ENCODE measurements around the gene PITRM1.
"Not testable (repeated sequence)": the region's sequence is repeated elsewhere in the genome, so short reads cannot be mapped to it uniquely, and the experiment has no call there.

Gene PITRM1

GRCh38 chr10:3197348-3198003 is 24.9 kb upstream of the PITRM1 start:
- peak; percentile 52 for DNase-seq (ENCODE audit: low spot score)

- no peak for DNase-seq (ENCODE audit: low spot score)
Observed at GRCh38 chr10:3196958-3197347, 24.4 kb upstream of the PITRM1 start.

GRCh38 chr10:3196482-3196881 is 23.9 kb upstream of the PITRM1 start:
- DNase-seq (ENCODE audit: low spot score) = no peak

- DNase-seq (ENCODE audit: low spot score) = no peak
Observed at GRCh38 chr10:3195726-3196125, 23.1 kb upstream of the PITRM1 start.

- no peak for DNase-seq (ENCODE audit: low spot score)
Observed at GRCh38 chr10:3195286-3195685, 22.7 kb upstream of the PITRM1 start.

- DNase-seq (ENCODE audit: low spot score) = no peak
Observed at GRCh38 chr10:3194871-3195270, 22.3 kb upstream of the PITRM1 start.

- no peak for DNase-seq (ENCODE audit: low spot score)
Observed at GRCh38 chr10:3193751-3194150, 21.2 kb upstream of the PITRM1 start.

GRCh38 chr10:3192856-3193635 is 20.5 kb upstream of the PITRM1 start:
- DNase-seq (ENCODE audit: low spot score) = peak; percentile 51

GRCh38 chr10:3190817-3191216 is 18.2 kb upstream of the PITRM1 start:
- no peak for DNase-seq (ENCODE audit: low spot score)

GRCh38 chr10:3187229-3187628 is 14.6 kb upstream of the PITRM1 start:
- DNase-seq (ENCODE audit: low spot score) = not testable (repeated sequence)

- DNase-seq (ENCODE audit: low spot score) = no peak
Observed at GRCh38 chr10:3186368-3186767, 13.8 kb upstream of the PITRM1 start.

- DNase-seq (ENCODE audit: low spot score) = no peak
Observed at GRCh38 chr10:3185386-3185785, 12.8 kb upstream of the PITRM1 start.

GRCh38 chr10:3180355-3181025 is 7.9 kb upstream of the PITRM1 start:
- no peak for DNase-seq (ENCODE audit: low spot score)

- DNase-seq (ENCODE audit: low spot score) = no peak
Observed at GRCh38 chr10:3179174-3179573, 6.6 kb upstream of the PITRM1 start.

- no peak for DNase-seq (ENCODE audit: low spot score)
Observed at GRCh38 chr10:3178042-3178441, 5.5 kb upstream of the PITRM1 start.

- no peak for DNase-seq (ENCODE audit: low spot score)
Observed at GRCh38 chr10:3173171-3173878, 743 bp upstream of the PITRM1 start.

- peak; percentile 21 for DNase-seq (ENCODE audit: low spot score)
Observed at GRCh38 chr10:3172081-3172445, 519 bp downstream of the PITRM1 start.

GRCh38 chr10:3171488-3171887 is 1.1 kb downstream of the PITRM1 start:
- not testable (repeated sequence) for DNase-seq (ENCODE audit: low spot score)

- no peak for DNase-seq (ENCODE audit: low spot score)
Observed at GRCh38 chr10:3169673-3170072, 2.9 kb downstream of the PITRM1 start.

- DNase-seq (ENCODE audit: low spot score) = peak; percentile 62
Observed at GRCh38 chr10:3169271-3169670, 3.3 kb downstream of the PITRM1 start.

- no peak for DNase-seq (ENCODE audit: low spot score)
Observed at GRCh38 chr10:3167611-3168330, 4.8 kb downstream of the PITRM1 start.

All from globus pallidus (tissue), 1 donor.